ENCODE data around the gene SNTG2. TPM values are rescaled to one million over a fixed set of nuclear protein-coding genes. Genes with fewer than 3 reads are reported as not detected.
"Not testable (repeated sequence)": the region's sequence is repeated elsewhere in the genome, so short reads cannot be mapped to it uniquely, and the experiment has no call there.

Gene SNTG2
- total RNA-seq, 1 experiment from 2014 or later = not detected

GRCh38 chr2:1414121-1414520 lies 463.5 kb downstream of the SNTG2 start:
- no peaks in the 10 kb centered on the region for H3K9me3 Mint-ChIP-seq (ENCODE audit: unreplicated experiment)
- H3K9me3 ChIP-seq = no peaks in the 10 kb centered on the region
- ChIA-PET CTCF (no interaction called here), POLR2A (no interaction called here)
- intact Hi-C loops (cut with micrococcal nuclease; ENCODE audit: unreplicated experiment) = no loop called here
- TF ChIP-seq CTCF (IDR thresholded peaks at IDR 0.05; ENCODE audit: insufficient read depth in 1 of 2, low read depth in 1 of 2, low read length in 1 of 2, severe bottlenecking in 1 of 2, unreplicated experiment in 1 of 2) = no peak
- H3K4me1 Mint-ChIP-seq (ENCODE audit: low read depth, unreplicated experiment) = no peaks in the 10 kb centered on the region
- no peak for DNase-seq
- no TSS peak for BruUV-seq (replicated peaks)
- no peaks in the 10 kb centered on the region for H3K36me3 Mint-ChIP-seq (ENCODE audit: insufficient read depth, unreplicated experiment)
- H3K27me3 ChIP-seq (replicated peaks; ENCODE audit: control insufficient read depth, insufficient read depth, low read length) = no peaks in the 10 kb centered on the region; the same call in 1 of the 2 replicates
- no peaks in the 10 kb centered on the region for H3K4me1 ChIP-seq
- H3K4me3 ChIP-seq (ENCODE audit: low read depth, low read length) = no peak overlapping the region
- no peaks in the 10 kb centered on the region for H3K36me3 ChIP-seq (ENCODE audit: control insufficient read depth, insufficient read depth, low read length)
- H3K27ac Mint-ChIP-seq (ENCODE audit: unreplicated experiment) = no peak overlapping the region
- H3K4me3 Mint-ChIP-seq (ENCODE audit: unreplicated experiment) = no peak overlapping the region
- peaks cover 19% of the 10 kb centered on the region for H3K27me3 Mint-ChIP-seq (ENCODE audit: insufficient read depth, unreplicated experiment)

GRCh38 chr2:1414901-1415300 lies 464.3 kb downstream of the SNTG2 start:
- BruUV-seq (replicated peaks); H3K4me1 ChIP-seq; H3K27ac Mint-ChIP-seq (ENCODE audit: unreplicated experiment); H3K4me1 Mint-ChIP-seq (ENCODE audit: low read depth, unreplicated experiment); H3K9me3 Mint-ChIP-seq (ENCODE audit: unreplicated experiment); H3K9me3 ChIP-seq; DNase-seq; H3K36me3 Mint-ChIP-seq (ENCODE audit: insufficient read depth, unreplicated experiment); H3K4me3 Mint-ChIP-seq (ENCODE audit: unreplicated experiment); POLR2A ChIA-PET; CTCF ChIA-PET; H3K36me3 ChIP-seq (ENCODE audit: control insufficient read depth, insufficient read depth, low read length); H3K27me3 ChIP-seq (replicated peaks; ENCODE audit: control insufficient read depth, insufficient read depth, low read length); H3K4me3 ChIP-seq (ENCODE audit: low read depth, low read length); intact Hi-C loops (cut with micrococcal nuclease; ENCODE audit: unreplicated experiment): not testable (repeated sequence)
- peaks cover 19% of the 10 kb centered on the region for H3K27me3 Mint-ChIP-seq (ENCODE audit: insufficient read depth, unreplicated experiment)

- no peak for TF ChIP-seq CTCF (IDR thresholded peaks at IDR 0.05; ENCODE audit: insufficient read depth in 1 of 2, low read depth in 1 of 2, low read length in 1 of 2, severe bottlenecking in 1 of 2, unreplicated experiment in 1 of 2)
- Histone ChIP-seq H3K4me1 (no peaks in the 10 kb centered on the region), H3K27me3 (replicated peaks; ENCODE audit: control insufficient read depth, insufficient read depth, low read length) (no peaks in the 10 kb centered on the region), H3K4me3 (ENCODE audit: low read depth, low read length) (no peak overlapping the region), H3K36me3 (ENCODE audit: control insufficient read depth, insufficient read depth, low read length) (no peaks in the 10 kb centered on the region), H3K9me3 (no peaks in the 10 kb centered on the region)
- Mint-ChIP-seq H3K36me3 (ENCODE audit: insufficient read depth, unreplicated experiment) (no peaks in the 10 kb centered on the region), H3K9me3 (ENCODE audit: unreplicated experiment) (no peaks in the 10 kb centered on the region), H3K27me3 (ENCODE audit: insufficient read depth, unreplicated experiment) (peaks cover 20% of the 10 kb centered on the region), H3K27ac (ENCODE audit: unreplicated experiment) (no peak overlapping the region), H3K4me3 (ENCODE audit: unreplicated experiment) (no peak overlapping the region), H3K4me1 (ENCODE audit: low read depth, unreplicated experiment) (no peaks in the 10 kb centered on the region)
- ChIA-PET POLR2A (no interaction called here), CTCF (no interaction called here)
- intact Hi-C loops (cut with micrococcal nuclease; ENCODE audit: unreplicated experiment) = no loop called here
- no peak for DNase-seq
- BruUV-seq (replicated peaks) = no TSS peak
Observed at GRCh38 chr2:1415501-1415900, 464.9 kb downstream of the SNTG2 start.
